Measurements from ENCODE around the gene SUCLG1. TPM values are rescaled to one million over a fixed set of nuclear protein-coding genes. Genes with fewer than 3 reads are reported as not detected.

The SUCLG1 gene
- total and polyA plus RNA-seq, 10 of the 15 experiments (the other 5 are each of a cell fraction or from before 2014, with no cell fraction given) = 75.4 to 197 (median 93.6) TPM

- in situ Hi-C loops (cut with MboI) = no loop called here
Observed at GRCh38 chr2:84421791-84422190, 37.3 kb downstream of the SUCLG1 start.

More at GRCh38 chr2:84421791-84422190, 37.3 kb downstream of the SUCLG1 start:
- 100% methylated on average over 1 of the region's 1 CpG for WGBS (ENCODE audit: insufficient coverage, insufficient replicate concordance, low lambda C conversion rate, missing lambda C conversion rate)
- RAD21 ChIA-PET (ENCODE audit: unreplicated experiment) = no interaction called here
- CTCF ChIA-PET = no interaction called here
- no peak overlapping the region for H3K4me3 ChIP-seq
- POLR2A ChIA-PET = no interaction called here
- no peaks in the 10 kb centered on the region for H3K4me1 ChIP-seq (ENCODE audit: control insufficient read depth, insufficient read depth, low read length)
- ATAC-seq (no peak), DNase-seq (ENCODE audit: low read depth, low spot score) (no peak), FAIRE-seq (no peak)
- H3K9me3 ChIP-seq (replicated peaks; ENCODE audit: control insufficient read depth, insufficient read depth, low read length) = no peaks in the 10 kb centered on the region
- no peak overlapping the region for H2AFZ ChIP-seq (ENCODE audit: control insufficient read depth, low read depth, low read length)
- intact Hi-C loops (cut with micrococcal nuclease; ENCODE audit: unreplicated experiment) = no loop called here
- no peak overlapping the region for H3K27ac ChIP-seq (ENCODE audit: control insufficient read depth, insufficient read depth)
- H3K9ac ChIP-seq (ENCODE audit: control insufficient read depth, insufficient read depth, low read length) = no peak overlapping the region
- no peaks in the 10 kb centered on the region for H3K79me2 ChIP-seq (ENCODE audit: control insufficient read depth, insufficient read depth, low read length)
- TF ChIP-seq NR2C2 (IDR thresholded peaks at IDR 0.05; ENCODE audit: borderline replicate concordance, control insufficient read depth, insufficient read length, low read depth) (no peak), SIN3A (IDR thresholded peaks at IDR 0.05; ENCODE audit: low read depth, low read length) (no peak), ZBTB40 (IDR thresholded peaks at IDR 0.05; ENCODE audit: borderline replicate concordance) (no peak), CBFB (IDR thresholded peaks at IDR 0.05; ENCODE audit: low read depth) (no peak), ZNF384 (IDR thresholded peaks at IDR 0.05; ENCODE audit: borderline replicate concordance, low read depth, low read length) (no peak), CREM (IDR thresholded peaks at IDR 0.05; ENCODE audit: low read depth) (no peak)
- SMC1A ChIA-PET (ENCODE audit: uncharacterized antibody, unreplicated experiment) = no interaction called here
- H4K20me1 ChIP-seq (ENCODE audit: control insufficient read depth, insufficient read depth) = no peaks in the 10 kb centered on the region
- BruUV-seq (replicated peaks) = no TSS peak
- peaks cover 2 to 8% of the 10 kb centered on the region in 2 experiments; a peak in 3 of 4 replicates for H3K36me3 ChIP-seq (ENCODE audit: control insufficient read depth in 2 of 2, insufficient read depth in 2 of 2, low read length in 1 of 2)
- H3K27me3 ChIP-seq (replicated peaks in 1 of 2; ENCODE audit: control insufficient read depth in 2 of 2, insufficient read depth in 2 of 2, low read length in 1 of 2) = no peaks in the 10 kb centered on the region
- no peak overlapping the region for H3K4me2 ChIP-seq (ENCODE audit: control insufficient read depth, insufficient read depth)

All from GM12878 (cell line).